Omental fat pad (tissue), 4 donors: ENCODE data around the gene IL21R. TPM values are rescaled to one million over a fixed set of nuclear protein-coding genes. Genes with fewer than 3 reads are reported as not detected.
A peak's percentile ranks its signal among the peaks of the same experiment; 100 is the strongest.

ENCODE experiments used
- ATAC-seq: fragments of 150-250 bp; one replicate; pipeline ENCODE4 v1.9.1; 2016; ENCODE audit warnings: mild to moderate bottlenecking, moderate library complexity; ENCODE audit not compliant: low FRiP score
- DNase-seq: peaks from one replicate; pipeline ENCODE4 v3.0.0-alpha.2; 2019; ENCODE audit warnings: low spot score
- CTCF ChIP-seq, 3 donors: fragments of 450-650 bp; IDR thresholded peaks; one replicate each; pipeline ENCODE4 v1.5.1; 2016 to 2017; ENCODE audit warnings: antibody characterized with exemption in 3 of 3, mild to moderate bottlenecking in 3 of 3, moderate library complexity in 2 of 3
- total RNA-seq, 4 donors: library from RNA; depleted of rRNA; stranded (reverse); fragments of >200 nt; gene quantifications; one replicate each; pipeline ENCODE4 v1.1.0, GENCODE V29; 2016

Gene IL21R
- total RNA-seq, 4 donors from 2014 or later = 0.19 to 1.3 (median 0.25) TPM; not detected in 1

GRCh38 chr16:27367461-27368357, 34.3 kb upstream of the IL21R start:
- ATAC-seq = peak; percentile 27
- TF ChIP-seq CTCF (IDR thresholded peaks at IDR 0.05) = no peak
- DNase-seq = peak; percentile 57

- ATAC-seq (no peak), DNase-seq (peak; percentile 12)
- TF ChIP-seq CTCF (IDR thresholded peaks at IDR 0.05) = no peak
These were observed 33.6 kb upstream of the IL21R start for GRCh38 chr16:27368358-27368722.

GRCh38 chr16:27369806-27370205, 32.2 kb upstream of the IL21R start:
- ATAC-seq (no peak), DNase-seq (no peak)
- no peak for TF ChIP-seq CTCF (IDR thresholded peaks at IDR 0.05)

GRCh38 chr16:27370318-27370717, 31.7 kb upstream of the IL21R start:
- ATAC-seq = no peak
- no peak for TF ChIP-seq CTCF (IDR thresholded peaks at IDR 0.05)
- DNase-seq = no peak

- ATAC-seq = no peak
- no peak for DNase-seq
- TF ChIP-seq CTCF (IDR thresholded peaks at IDR 0.05) = no peak
These were observed 28.7 kb upstream of the IL21R start for GRCh38 chr16:27373312-27373711.

GRCh38 chr16:27374221-27374803, 27.7 kb upstream of the IL21R start:
- ATAC-seq = no peak
- no peak for DNase-seq
- TF ChIP-seq CTCF (IDR thresholded peaks at IDR 0.05) = no peak
